K562 (cell line): ENCODE data around the gene FASTK. TPM values are rescaled to one million over a fixed set of nuclear protein-coding genes. Genes with fewer than 3 reads are reported as not detected.

ENCODE experiments used
- ELF4 ChIP-seq: fragments of 450-650 bp; formaldehyde crosslinking; IDR thresholded peaks from 2 replicates; pipeline ENCODE4 v1.4.0; 2022; ENCODE audit warnings: missing genetic modification characterization
- FOXK2 ChIP-seq, 2 experiments: fragments of 450-650 bp; IDR thresholded peaks in 1 of 2; conservative IDR thresholded peaks in 1 of 2; 2 replicates each; pipeline ENCODE4 v1.6.1; 2016; ENCODE audit warnings: low read depth in 2 of 2, mild to moderate bottlenecking in 1 of 2
- HMBOX1 ChIP-seq: sonication (generic); IDR thresholded peaks from 2 replicates; pipeline ENCODE4 v1.6.1; 2016
- KLF1 ChIP-seq: fragments of 450-650 bp; IDR thresholded peaks from 2 replicates; pipeline ENCODE4 v1.6.1; 2016; ENCODE audit warnings: missing genetic modification characterization, missing compliant biosample characterization
- MGA ChIP-seq: fragments of 450-650 bp; IDR thresholded peaks from 2 replicates; pipeline ENCODE4 v1.6.1; 2016; ENCODE audit warnings: mild to moderate bottlenecking, moderate library complexity
- MNT ChIP-seq, 2 experiments: fragments of 450-650 bp; conservative IDR thresholded peaks; 2 replicates each; pipeline ENCODE4 v1.6.1; 2017; ENCODE audit warnings: mild to moderate bottlenecking in 2 of 2, moderate library complexity in 2 of 2
- ZNF589 ChIP-seq: fragments of 200-800 bp; sonication (Bioruptor generic); IDR thresholded peaks from 2 replicates; pipeline ENCODE4 v1.6.1; 2016; ENCODE audit warnings: low read depth, missing genetic modification characterization, missing compliant biosample characterization
- polyA plus RNA-seq, 8 experiments: library from polyadenylated mRNA; depleted of rRNA in 4 of 8; stranded (reverse) in 5 of 8; unstranded in 3 of 8; fragments of >200 nt; fragmentation: Nextera tagmentation in 2 of 8; fragmentation: Illumina TruSeq in 1 of 8; extraction: Ambion mirVana in 2 of 8; extraction: Trizol in 1 of 8; gene quantifications; 2 replicates each; pipeline versions ENCODE4 v1.2.1 to v1.2.3, GENCODE V29; 2011 to 2014; ENCODE audit warnings: inconsistent platforms in 1 of 8, missing spikeins in 1 of 8
- total RNA-seq, 7 experiments: library from RNA; depleted of rRNA in 6 of 7; stranded (reverse); fragments of >200 nt in 6 of 7; fragmentation: Illumina TruSeq in 2 of 7; extraction: Trizol in 2 of 7; gene quantifications; 2 replicates each; pipeline versions ENCODE4 v1.2.1 to v1.2.3, GENCODE V29; 2011 to 2021; ENCODE audit warnings: low replicate concordance in 1 of 7

FASTK gene
- total and polyA plus RNA-seq, 9 of the 15 experiments (the other 6 are each of a cell fraction or from before 2014, with no cell fraction given): 0.51 to 150 (median 48.2) TPM

- TF ChIP-seq MGA: peak; percentile 81
- TF ChIP-seq KLF1 (tag): peak; percentile 73
- TF ChIP-seq HMBOX1: peak; percentile 84; the same call in 1 of the 2 replicates
- TF ChIP-seq FOXK2 (conservative IDR thresholded peaks at IDR 0.05 in 1 of 2, IDR thresholded peaks at IDR 0.05 in 1 of 2; ENCODE audit: low read depth in 2 of 2): peak; percentile 70 to 74
- peak; percentile 96 to 98 for TF ChIP-seq MNT (conservative IDR thresholded peaks at IDR 0.05)
- TF ChIP-seq ELF4 (CRISPR knock-in tag): peak; percentile 96
- peak; percentile 97 for TF ChIP-seq ZNF589 (CRISPR knock-in tag)
Observed at GRCh38 chr7:151026771-151027727, 53.6 kb downstream of the FASTK start (continued).
